K562 (cell line): ENCODE measurements around the gene AKT1S1. TPM values are rescaled to one million over a fixed set of nuclear protein-coding genes. Genes with fewer than 3 reads are reported as not detected.
A peak's percentile ranks its signal among the peaks of the same experiment; 100 is the strongest.

Experiments used
- ARID1B ChIP-seq: fragments of 450-650 bp; IDR thresholded peaks from 2 replicates; pipeline ENCODE4 v1.6.1; 2016; ENCODE audit warnings: antibody characterized with exemption, mild to moderate bottlenecking, inconsistent platforms
- ARID2 ChIP-seq: fragments of 450-650 bp; IDR thresholded peaks from 2 replicates; pipeline ENCODE4 v1.6.1; 2017; ENCODE audit warnings: antibody characterized with exemption, mild to moderate bottlenecking
- JUN ChIP-seq, 2 experiments: sonication (generic) in 1 of 2; formaldehyde crosslinking in 1 of 2; IDR thresholded peaks; 2 replicates each; pipeline versions ENCODE4 v1.6.1 to v1.8.0; 2012 to 2022; ENCODE audit warnings: borderline replicate concordance in 2 of 2, mild to moderate bottlenecking in 2 of 2, improper control_type of control experiment in 1 of 2, low read depth in 1 of 2, low read length in 1 of 2, missing genetic modification reagents in 1 of 2
- NR4A1 ChIP-seq, 2 experiments: fragments of 250-450 bp in 1 of 2; fragments of 450-650 bp in 1 of 2; sonication (Bioruptor Pico) in 1 of 2; IDR thresholded peaks; 2 replicates each; pipeline versions ENCODE4 v1.4.0 to v1.6.1; 2016 to 2020; ENCODE audit warnings: mild to moderate bottlenecking in 2 of 2, missing compliant biosample characterization in 1 of 2, missing genetic modification characterization in 1 of 2, moderate library complexity in 1 of 2
- OTX1 ChIP-seq: fragments of 450-650 bp; formaldehyde crosslinking; IDR thresholded peaks from 2 replicates; pipeline ENCODE4 v1.4.0; 2022; ENCODE audit warnings: mild to moderate bottlenecking
- SREBF2 ChIP-seq: sonication (generic); formaldehyde crosslinking; IDR thresholded peaks from 2 replicates; pipeline ENCODE4 v1.4.0; 2020; ENCODE audit warnings: mild to moderate bottlenecking, missing genetic modification reagents
- ZBTB40 ChIP-seq, 2 experiments: fragments of 450-650 bp in 1 of 2; sonication (generic) in 1 of 2; formaldehyde crosslinking in 1 of 2; IDR thresholded peaks; 2 replicates each; pipeline versions ENCODE4 v1.7.1 to v1.9.0; 2016 to 2022; ENCODE audit warnings: inconsistent platforms in 1 of 2, mild to moderate bottlenecking in 1 of 2, missing genetic modification reagents in 1 of 2
- polyA plus RNA-seq, 8 experiments: library from polyadenylated mRNA; depleted of rRNA in 4 of 8; stranded (reverse) in 5 of 8; unstranded in 3 of 8; fragments of >200 nt; fragmentation: Nextera tagmentation in 2 of 8; fragmentation: Illumina TruSeq in 1 of 8; extraction: Ambion mirVana in 2 of 8; extraction: Trizol in 1 of 8; gene quantifications; 2 replicates each; pipeline versions ENCODE4 v1.2.1 to v1.2.3, GENCODE V29; 2011 to 2014; ENCODE audit warnings: inconsistent platforms in 1 of 8, missing spikeins in 1 of 8
- total RNA-seq, 7 experiments: library from RNA; depleted of rRNA in 6 of 7; stranded (reverse); fragments of >200 nt in 6 of 7; fragmentation: Illumina TruSeq in 2 of 7; extraction: Trizol in 2 of 7; gene quantifications; 2 replicates each; pipeline versions ENCODE4 v1.2.1 to v1.2.3, GENCODE V29; 2011 to 2021; ENCODE audit warnings: low replicate concordance in 1 of 7
- TF ChIP-seq, protein P1 (sequence below): fragments of 450-650 bp; formaldehyde crosslinking; IDR thresholded peaks from 2 replicates; pipeline ENCODE4 v1.4.0; 2020; ENCODE audit warnings: mild to moderate bottlenecking, mixed read lengths

The AKT1S1 gene
- total and polyA plus RNA-seq, 9 of the 15 experiments (the other 6 are each of a cell fraction or from before 2014, with no cell fraction given), result 1.2 to 50.3 (median 17.1) TPM

DNA sequence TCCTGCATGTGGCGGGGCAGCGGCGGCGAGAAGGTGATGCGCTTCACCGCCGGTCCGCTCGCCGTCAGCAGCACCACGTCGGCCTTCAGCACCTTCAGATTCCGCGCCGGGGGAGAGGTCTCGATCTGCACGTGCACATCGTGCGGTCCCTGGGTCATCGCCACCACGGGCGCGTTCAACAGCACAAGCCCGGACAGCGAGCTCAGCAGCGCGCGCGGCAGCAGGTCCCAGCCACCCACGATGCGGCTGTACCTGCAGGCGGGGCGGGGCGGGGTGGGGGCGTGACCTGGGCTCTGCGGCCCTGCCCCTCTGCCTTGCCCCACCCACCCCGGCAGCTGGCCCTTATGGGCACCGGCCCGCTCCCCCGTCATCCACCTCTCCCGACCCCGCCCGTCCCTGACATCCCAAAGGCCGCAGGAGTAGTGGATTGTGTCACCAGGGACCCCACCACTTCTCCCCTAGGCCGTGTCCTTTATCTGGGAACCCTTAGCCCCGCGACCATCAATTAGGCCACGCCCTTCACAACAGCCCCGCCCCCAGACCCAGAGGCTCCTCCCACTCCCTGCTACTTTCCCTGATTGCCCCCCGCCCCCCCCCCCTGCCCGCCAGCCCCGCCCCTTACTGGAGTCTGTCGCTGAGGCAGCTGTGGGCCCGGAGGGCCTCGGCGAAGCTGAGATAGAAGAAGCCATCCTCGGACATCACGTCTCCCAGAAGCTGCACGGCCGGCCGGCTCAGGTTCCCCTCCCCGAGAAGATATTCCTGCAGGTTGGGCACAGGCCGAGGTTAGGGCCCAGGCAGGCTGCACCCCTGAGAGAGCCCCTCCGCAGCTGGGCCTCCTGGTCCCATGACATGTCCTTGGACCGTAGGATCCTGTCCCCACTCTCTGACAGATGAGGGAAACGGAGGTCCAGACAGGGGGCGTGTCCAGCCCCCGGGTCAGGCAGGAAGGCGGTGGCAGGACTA is 13.5 kb upstream of the AKT1S1 start (continued):
- TF ChIP-seq ZBTB40 (IDR thresholded peaks at IDR 0.05) (peak; percentile 42; the same call in 1 of the 2 replicates), ZBTB40 (CRISPR knock-in tag; IDR thresholded peaks at IDR 0.05) (no peak; the same call in 1 of the 2 replicates), ARID1B (no peak; the same call in 1 of the 2 replicates), ARID2 (no peak), JUN (IDR thresholded peaks at IDR 0.05; ENCODE audit: borderline replicate concordance, low read depth, low read length) (no peak), JUN (CRISPR knock-in tag; IDR thresholded peaks at IDR 0.05; ENCODE audit: borderline replicate concordance) (no peak; the same call in 1 of the 2 replicates), NR4A1 (CRISPR knock-in tag; IDR thresholded peaks at IDR 0.05) (no peak), NR4A1 (tag; IDR thresholded peaks at IDR 0.05) (0 out of 2 replicates have a peak, but pooled peaks have one; percentile 4), OTX1 (no peak), SREBF2 (CRISPR knock-in tag) (0 out of 2 replicates have a peak, but pooled peaks have one; percentile 3)
- TF ChIP-seq, protein P1, sequence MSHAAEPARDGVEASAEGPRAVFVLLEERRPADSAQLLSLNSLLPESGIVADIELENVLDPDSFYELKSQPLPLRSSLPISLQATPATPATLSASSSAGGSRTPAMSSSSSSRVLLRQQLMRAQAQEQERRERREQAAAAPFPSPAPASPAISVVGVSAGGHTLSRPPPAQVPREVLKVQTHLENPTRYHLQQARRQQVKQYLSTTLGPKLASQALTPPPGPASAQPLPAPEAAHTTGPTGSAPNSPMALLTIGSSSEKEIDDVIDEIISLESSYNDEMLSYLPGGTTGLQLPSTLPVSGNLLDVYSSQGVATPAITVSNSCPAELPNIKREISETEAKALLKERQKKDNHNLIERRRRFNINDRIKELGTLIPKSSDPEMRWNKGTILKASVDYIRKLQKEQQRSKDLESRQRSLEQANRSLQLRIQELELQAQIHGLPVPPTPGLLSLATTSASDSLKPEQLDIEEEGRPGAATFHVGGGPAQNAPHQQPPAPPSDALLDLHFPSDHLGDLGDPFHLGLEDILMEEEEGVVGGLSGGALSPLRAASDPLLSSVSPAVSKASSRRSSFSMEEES, result no peak
